Renal pelvis (tissue), 4 donors: ENCODE results near the gene BTBD9. TPM values are rescaled to one million over a fixed set of nuclear protein-coding genes. Genes with fewer than 3 reads are reported as not detected.

Experiments used
- DNase-seq: peaks from one replicate; pipeline ENCODE4 v3.0.0-alpha.2; 2013
- polyA plus RNA-seq, 3 donors: library from polyadenylated mRNA; unstranded; fragments of 120-200 nt; gene quantifications; one replicate each; pipeline ENCODE4 v1.2.1, GENCODE V29; 2013; ENCODE audit not compliant: insufficient read length in 3 of 3

Gene BTBD9
- polyA plus RNA-seq, 3 donors = 13.7 to 16.9 (median 16.1) TPM

DNA sequence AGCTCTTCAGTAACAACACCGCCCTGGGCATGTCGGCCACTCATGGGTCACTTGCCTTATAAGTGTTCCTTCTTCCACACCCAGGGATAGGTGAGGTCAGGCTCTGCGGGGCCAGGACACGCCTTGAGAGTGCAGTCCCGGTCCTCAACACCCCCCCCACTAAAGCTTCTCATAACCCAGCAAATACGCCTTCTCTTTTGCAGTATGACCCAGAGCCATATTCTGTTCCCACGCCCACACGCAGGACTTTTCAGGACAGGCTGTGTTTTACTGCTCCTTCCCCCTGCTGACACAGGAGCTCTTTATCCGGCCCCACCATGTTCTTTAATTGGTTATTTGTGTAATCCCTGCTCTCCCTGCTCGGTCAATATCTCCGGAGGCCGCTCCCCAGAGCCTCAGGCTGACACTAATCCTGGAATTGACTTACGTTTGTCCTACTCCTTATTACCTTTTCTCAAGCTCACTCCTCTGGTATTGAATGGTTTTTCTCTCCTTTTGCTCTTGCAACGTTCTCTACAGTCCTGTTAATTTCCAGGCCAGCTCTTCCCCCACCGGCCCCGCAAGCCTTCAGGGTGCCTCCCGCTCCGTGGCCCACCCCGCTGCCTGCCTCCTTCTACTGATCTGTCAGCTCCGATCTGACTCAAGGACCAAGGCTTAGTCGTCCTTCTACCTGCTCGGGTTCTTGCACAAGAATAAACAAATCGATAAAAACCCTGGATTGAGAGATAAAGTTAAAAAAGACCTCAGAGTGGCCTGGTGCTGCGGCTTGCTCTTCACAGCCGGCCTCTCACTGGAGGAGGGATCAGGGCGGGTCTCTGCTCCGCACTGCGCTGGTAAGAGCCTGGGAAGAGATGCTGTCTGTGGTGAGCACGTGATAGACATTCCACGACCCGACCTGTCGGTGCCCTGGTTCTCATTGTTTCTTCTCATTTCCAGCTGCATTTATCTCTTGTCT is 462.7 kb downstream of the BTBD9 start:
- no peak for DNase-seq

DNA sequence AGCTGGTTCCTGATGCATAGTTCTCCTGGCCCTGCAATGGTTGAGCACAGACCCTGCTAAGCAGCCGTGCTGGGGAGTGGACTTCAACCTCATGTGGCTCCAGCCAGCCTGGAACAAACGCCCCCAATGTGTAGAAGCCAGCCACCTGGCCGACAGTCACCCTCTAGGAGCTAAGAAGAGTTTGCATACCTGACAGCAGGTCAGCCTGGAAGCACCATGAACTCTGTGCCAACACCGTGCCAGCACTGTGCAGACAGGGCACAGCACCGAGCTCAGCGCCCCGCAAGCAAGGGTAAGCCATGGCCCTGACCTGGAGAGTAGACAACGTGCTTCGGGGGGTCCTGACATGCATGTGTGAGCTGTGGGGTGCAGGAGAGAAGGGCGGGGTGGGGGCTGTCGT is 463.9 kb downstream of the BTBD9 start:
- no peak for DNase-seq

DNA sequence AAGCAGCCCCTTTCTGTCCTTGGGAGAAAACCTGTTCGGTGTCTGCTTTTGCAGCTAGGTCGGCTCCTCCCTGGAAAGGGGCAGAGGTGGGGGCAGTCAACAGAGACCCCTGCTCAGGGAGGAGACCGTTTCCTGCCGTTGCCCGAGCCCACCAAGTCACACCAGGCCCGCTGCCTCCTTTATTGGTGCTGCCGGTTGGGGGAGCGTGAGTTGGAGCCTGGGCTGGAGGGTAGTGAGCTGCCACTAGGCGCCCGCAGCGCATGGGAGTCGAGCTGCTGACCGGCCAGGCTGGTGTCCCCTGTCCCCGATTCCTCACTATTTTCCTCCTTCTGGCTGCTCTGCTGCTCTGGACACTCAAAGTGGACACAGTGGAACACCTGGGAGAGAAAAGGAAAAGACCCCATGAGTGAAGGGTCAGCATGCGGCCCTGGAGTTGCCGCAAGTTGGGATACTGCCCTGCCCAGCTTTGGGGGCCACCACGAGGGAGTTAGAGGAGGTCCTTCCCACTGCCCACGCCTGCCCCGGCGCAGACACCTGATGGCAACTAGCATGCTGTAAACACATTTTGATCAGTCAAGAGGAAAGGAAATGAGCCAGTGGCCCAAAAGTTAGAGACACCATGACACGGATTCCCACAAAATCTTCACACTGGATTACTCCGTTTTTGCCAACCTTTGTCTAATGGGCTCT is 464.8 kb downstream of the BTBD9 start:
- no peak for DNase-seq

DNA sequence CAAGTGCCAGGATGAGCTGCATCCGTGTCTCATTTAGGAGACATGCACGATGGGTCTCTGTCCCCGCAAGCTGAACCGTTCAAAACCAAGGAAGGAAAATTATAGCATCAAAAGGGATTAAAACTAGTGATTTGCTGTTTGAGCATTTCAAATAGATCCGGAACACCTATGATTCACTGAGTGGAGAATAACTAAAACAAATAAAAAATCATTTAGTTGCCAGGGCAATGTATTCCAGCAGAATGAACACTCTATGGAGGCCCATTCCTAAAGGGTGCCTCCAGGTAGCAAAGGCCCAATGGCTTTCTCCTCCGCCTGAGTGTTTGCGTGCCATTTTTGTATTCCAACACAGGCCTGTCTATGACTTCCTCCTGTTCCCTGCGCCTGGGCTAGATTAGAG is 465.4 kb downstream of the BTBD9 start:
- no peak for DNase-seq

DNA sequence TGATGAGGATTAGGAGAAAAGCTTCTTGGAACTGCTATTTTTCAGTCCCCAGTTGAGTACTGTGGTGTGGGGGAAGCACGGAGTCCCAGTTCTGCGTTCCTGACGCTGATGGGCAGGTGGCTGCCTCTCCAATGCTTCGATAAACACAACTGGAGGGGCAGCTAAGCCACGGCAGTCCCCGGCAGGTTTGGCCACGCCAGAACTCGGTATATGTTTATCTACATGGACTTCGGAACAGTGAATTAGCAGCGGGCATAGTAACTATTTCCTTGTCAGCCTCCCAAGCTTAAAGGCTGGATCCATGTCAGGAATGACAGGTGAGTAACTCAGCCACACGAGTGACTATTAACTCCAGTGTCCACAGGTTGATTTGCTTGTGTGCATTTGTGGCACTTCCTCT is 465.8 kb downstream of the BTBD9 start:
- no peak for DNase-seq

DNA sequence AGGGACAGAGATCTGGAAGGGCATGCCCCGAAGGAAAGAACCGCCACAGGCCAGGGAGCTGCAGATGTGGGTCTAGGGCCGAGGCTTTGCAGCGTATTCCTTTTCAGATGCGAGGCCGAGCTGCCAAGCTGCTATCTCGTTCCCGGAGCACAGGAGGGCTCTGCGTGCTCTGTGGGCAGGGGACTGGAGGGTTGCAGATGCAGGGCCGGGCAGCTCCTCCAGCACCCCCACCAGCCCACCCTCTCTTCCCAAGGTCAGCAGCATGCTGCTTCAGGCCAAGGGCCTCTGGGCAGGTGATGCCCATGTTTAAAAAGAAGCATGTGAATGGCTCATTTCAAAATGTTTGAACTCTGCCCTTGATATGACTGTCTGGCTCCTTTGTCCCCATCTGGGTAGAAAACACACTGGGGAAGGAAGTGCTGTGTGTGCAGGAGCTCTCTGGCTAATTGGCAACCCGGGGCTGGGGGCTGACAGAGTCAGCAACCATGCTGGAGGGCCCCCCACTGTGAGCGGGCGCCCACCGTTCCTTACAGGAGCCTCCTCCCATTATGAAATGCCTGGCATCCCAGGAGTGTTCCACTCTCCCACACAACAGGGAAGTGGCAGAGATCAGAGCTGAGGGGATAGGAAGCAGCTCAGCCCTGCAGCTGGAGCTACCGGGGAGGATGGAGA is 466.9 kb downstream of the BTBD9 start:
- no peak for DNase-seq

DNA sequence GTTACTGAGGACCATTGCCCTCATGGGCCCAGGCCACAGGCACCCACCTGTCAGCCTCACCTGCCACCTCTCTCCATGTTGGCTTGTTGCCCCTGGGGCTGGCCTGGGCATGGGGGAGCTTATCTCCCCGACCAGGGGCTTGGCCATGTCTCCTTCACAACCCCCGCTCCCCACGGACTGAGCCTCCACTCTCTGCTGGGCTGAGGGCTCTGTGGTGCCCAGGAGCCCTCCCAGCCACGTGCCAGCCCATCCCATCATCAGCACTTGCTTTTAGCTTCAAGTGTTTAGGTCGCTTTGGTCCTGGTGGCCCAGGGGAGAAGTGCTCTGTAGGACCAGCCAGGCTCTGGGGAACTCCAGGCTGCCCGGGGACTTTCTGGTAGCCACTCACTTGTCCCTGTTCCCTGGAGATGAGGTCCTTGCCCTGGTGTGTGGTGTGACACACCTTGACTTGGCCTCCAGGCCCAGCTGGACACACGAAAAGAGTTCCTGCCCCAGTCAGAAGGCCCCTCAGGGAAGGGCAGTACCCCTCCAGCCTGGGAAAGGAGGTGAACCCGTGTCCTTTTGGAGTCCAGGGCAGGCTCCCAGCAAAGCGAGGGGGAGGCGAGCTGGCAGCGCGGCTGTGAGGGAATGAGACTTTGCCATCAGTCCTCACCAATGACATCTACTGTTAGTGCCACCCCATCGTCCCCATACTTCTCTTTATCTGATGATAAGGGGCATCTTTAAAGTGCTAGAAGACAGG is 467.6 kb downstream of the BTBD9 start:
- DNase-seq = no peak

DNA sequence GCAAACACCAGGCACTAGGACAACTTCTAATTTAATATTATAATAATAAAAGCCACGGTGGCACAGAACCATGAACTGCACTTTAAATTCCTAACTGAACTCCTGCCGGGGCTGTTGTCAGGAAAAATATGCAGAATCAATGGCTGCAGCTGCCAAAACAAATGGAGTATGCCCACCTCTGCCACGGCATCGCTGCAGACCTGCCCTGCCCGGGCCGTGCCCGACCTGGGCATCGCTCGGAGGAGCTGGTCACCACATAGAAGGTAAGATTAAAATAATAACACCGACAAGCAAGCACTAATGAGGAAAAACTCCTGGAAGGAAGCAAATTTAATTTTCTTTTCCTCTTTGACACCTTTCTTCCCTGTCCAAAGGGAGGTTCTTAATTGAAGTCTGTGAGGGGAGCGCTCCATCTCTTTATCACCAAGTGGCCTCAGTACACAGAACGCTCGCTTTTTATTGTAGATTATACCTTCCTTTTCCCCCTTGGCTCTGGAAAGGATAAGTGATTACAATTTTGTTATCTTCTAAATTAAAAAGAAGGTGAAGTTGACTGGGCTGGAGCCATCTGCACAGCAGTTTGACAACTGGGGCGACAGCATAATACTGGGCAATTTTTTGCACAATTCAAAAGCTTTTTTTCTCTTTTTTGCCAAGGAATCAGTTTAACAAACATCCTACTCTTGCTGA is 468.9 kb downstream of the BTBD9 start:
- DNase-seq = no peak

DNA sequence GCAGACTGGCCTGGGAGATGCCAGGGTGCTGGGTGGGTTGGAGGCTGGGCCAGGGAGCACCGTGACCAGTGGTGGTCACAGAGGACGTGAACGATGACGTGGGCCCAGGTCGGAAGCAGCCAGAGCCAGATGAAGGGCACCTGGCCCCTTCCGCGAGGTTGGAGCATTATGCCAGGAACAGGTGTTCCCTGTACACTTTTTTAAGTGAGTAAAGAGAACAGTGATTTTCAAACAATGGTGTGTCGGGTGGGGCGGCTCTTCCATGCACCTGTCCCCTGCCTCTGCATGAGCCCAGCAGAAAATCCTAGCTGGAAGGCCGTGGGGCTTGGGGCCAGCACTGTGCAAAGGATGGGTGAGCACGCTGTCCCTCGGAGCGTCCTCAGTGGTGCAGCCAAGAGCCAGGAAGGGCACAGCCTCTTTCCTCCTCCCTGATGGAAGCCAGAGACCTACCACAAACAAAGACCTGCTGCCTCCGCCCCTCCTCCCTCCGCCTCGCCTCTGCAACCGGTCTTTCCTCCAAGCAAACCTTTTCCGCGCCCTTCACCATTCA is 469.7 kb downstream of the BTBD9 start:
- DNase-seq = no peak

DNA sequence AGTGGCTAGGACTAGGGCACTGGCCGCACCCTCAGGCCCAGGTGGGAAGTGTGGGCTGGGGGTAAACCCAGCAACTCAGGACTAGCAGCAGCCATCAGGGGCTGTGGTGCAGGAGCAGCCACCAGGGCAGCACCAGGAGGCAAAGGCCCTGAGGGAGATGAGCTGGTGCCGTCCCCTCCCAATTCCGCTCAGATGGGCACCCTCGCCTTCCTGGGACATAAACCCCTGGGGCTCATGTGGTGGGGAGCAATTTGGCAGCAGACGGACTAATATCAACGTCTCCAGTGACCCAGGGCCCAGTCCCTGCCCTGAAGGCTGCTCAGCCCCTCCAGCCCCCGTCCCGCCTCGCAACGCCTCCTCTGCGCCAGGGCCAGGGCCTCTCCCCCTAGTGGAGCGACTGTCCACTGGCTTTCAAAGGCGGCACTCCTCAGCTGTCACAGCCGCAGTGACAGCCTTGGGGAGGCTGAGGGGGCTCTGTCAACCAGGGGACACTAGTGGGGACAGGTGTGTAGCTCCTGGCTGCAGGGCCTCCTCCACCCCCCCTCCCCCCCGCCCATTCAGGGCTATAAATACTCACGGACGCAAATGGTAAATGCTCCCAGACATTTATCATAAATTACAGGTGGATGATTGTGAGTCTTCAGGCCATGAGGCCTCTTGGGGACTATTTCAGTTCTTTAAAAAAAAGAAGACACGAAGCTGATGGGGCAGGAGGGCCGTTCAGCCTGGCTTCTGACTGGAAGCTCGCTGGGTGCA is 470.3 kb downstream of the BTBD9 start:
- no peak for DNase-seq

DNA sequence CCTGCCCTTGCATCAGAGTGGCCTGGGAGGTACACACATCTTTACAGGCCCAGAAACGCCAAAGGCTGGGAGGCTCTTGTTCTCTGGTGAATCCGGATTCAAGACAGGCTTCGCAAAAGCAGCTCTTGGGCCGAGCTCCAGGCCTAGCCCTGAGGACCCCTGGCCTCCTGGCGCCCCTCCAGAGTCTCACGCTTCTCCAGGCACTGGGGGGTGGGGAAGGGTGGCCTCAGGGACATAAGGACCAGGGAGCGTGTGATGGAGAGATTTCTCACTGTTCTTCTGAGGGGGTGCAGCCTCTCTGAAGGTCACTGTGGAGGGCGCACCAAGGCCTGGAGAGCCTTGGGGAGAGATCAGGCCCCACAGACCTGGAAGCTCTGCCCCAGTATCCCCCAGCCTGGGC is 471.0 kb downstream of the BTBD9 start:
- DNase-seq = no peak

DNA sequence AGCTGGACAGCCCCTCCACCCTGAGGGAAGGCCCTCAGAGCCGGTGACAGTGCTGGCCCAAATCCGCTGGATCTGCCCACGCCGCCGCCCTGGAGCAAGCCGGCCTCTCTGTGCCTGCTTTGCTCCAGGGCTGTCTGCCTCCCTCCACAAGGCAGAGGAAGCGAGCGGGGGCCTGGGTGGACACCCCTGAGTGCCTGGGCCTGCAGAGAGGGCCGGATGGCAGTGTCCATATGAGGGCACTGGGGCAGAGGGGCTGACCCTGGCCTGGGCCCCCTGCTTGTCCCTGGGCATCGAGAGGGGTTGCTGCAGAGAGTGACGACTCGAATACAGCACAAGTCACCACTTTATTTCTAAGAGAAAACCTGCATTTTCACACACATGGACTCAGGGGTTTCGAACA is 471.6 kb downstream of the BTBD9 start:
- no peak for DNase-seq

DNA sequence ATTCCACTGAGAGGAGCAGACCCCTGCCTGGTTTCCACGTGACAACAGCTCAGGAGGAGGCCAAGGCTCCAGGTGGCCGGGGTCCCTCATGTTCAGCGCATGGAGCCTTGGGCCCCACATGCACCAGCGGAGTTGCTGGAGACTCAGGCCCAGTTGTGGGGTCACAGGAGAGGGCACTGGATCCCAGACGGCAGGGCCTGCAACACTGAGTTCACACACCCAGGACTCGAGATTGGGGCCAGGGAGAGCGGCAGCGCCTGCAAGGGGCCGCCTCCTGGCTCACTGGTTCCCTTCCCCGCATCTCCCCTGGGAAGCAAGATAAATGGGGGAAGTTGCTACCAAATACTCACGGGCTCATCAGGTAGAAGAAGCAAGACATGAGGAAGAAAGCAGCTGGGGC is 472.1 kb downstream of the BTBD9 start:
- no peak for DNase-seq

DNA sequence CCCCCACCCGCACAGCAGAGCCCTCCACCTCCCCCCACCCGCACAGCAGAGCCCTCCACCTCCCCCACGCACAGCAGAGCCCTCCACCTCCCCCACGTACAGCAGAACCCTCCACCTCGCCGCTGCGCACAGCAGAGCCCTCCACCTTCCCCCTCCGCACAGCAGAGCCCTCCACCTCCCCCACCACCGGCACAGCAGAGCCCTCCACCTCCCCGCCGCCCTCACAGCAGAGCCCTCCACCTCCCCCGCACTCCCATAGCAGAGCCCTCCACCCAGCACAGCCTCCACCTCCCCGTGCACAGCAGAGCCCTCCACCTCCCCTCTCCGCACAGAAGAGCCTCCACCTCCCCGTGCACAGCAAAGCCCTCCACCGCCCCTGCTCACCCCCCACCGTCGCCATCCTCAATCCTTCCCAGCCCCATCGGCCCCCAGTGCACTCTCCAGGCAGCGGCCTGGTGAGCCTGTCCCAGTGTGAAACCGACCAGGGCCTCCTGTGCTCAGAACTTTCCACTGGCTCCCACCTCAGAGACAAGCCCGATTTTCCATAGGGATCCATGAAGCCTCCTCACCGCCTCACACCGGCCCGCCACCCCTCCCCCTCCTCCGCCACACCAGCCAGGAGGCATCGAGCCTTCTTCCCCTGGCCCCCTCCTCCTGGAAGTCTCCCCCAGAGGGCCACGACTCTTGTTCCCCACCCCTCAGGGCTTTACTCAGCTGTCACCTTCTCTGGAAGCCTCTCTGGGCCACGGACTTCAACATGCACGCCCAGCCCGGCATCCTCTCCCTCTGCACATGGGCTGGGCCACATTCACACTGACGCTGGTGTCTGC is 473.1 kb downstream of the BTBD9 start:
- no peak for DNase-seq

DNA sequence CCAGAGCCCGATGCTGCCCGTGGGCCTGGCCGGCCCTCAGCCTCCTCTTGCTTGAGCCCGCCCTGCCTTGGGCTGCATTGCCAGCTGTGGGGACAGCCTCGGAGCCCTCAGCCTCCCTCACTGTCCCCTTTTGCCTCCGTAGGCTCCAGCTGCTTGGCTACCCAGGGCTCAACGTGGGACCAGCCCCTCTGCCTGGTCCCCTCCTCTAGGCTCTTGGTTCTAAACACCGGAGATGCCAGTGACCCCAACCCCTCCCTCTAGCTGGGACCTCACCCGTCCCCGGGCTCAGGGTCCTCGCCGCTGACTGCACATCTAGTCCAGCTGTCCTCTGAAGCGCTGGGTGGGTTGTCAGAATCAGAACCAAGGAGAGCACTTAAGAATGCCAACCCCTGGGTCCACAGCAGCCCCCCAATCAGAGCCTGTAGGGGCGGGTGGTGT is 475.0 kb downstream of the BTBD9 start:
- DNase-seq = no peak

DNA sequence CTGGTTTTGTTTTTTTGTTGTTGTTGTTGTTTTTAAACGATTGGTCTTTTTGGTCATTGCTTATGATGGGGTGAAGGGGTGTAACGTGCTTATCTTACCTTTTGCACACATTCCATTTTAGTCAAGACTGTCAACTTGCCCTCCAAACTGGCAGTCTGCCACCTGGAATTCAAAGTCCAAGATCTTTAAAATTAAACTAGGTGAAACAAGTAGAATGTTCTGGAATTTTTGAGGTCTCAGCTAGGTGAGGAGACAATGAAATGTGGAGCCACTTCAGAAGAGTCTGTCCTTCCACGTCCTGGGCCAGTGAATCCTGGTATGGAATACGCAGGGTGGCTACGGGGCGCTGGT is 475.6 kb downstream of the BTBD9 start:
- no peak for DNase-seq

DNA sequence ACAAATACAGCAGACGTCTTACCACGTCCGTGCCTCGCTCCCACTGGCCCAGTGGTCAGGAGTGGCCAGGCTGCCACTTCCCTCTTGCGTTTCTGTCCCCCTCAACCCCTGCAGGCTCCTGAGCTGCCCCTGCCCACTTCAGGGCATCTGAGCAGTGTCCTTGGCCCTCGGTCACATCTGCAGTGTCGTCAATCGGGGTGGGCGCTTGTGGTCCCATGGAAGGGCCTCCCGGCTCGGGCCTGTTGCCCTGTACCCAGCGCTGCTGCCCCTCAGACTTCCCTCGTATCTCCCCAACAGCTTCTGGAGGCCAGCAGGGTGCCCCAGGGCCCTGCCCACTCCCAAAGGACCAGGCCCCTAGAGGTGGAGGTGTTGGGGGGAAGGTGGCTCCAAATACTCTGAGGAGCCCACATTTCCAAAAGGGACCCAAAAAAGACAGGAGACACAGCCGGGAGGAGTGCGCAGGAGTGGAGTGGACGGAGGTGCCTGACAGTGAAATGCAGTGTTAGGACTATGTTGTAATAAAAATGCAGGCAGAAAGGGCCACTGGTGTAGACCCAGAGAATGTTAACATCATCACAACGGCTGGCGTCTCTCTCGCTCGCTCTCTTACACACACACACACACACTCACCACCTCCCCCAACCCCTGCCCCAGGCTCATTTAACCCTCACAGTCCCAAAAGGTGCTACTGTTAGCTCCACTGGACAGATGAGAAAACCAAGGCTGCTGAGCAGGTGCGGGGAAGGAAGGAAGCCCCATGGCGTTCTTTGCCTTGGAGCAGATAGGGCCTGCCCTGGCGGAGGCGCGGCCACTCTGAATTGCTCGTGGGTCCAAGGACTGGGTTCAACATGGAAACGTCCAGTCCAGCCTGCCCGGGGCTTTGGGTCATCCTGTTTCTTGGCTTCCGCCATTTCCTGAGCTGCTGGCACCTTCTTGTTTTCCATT is 476.3 kb downstream of the BTBD9 start:
- DNase-seq = no peak

DNA sequence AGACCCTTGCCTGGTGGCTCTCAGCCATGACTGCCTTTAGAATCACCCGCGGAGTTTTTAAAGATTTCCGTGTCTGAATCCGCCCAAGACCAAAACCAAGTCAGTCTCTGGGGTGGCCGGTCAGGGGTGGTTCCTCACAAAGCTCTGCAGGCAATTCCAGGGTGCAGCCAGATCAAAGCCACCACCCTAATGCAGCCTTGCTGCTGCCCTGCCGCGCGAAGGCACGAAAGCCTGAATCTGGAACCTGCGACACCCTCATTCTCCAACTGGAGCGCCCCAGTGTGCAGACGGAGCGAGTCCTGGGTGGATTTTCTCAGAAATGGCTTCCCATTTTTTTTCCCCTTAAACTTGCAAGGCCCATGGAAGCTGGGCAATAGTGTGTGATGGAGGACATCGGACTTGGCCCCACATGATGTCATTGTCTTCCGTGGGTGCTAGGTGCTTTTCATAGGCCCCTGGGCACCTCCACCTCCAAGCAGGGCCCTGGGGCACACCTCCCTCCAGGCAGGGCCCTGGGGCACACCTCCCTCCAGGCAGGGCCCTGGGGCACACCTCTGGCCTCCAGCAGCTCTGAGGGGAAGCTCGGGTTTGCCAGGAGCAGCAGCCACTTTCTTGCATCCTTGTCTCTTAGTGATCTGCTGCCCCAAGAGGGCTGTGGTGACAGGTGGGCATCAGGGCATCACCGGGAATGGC is 477.1 kb downstream of the BTBD9 start:
- no peak for DNase-seq
